Thoracic aorta (tissue), 2 donors: ENCODE results near the gene ATL2. TPM values are rescaled to one million over a fixed set of nuclear protein-coding genes. Genes with fewer than 3 reads are reported as not detected.

ENCODE experiments used
- ATAC-seq: fragments of 150-250 bp; one replicate; pipeline ENCODE4 v1.8.0; 2017; ENCODE audit warnings: low read depth; ENCODE audit not compliant: insufficient number of reproducible peaks, low FRiP score
- DNase-seq: peaks from one replicate; pipeline ENCODE4 v3.0.0-alpha.2; 2020; ENCODE audit warnings: low spot score
- H3K27ac ChIP-seq, 2 donors: fragments of 200-600 bp; sonication (generic); 1 replicate in 1 of 2; 2 replicates in 1 of 2; pipeline ENCODE4 v1.5.1; 2016; ENCODE audit warnings: mild to moderate bottlenecking in 2 of 2, moderate library complexity in 2 of 2
- H3K27me3 ChIP-seq: fragments of 200-600 bp; sonication (generic); replicated peaks from 2 replicates; pipeline ENCODE4 v1.6.0; 2016; ENCODE audit warnings: mild to moderate bottlenecking; ENCODE audit not compliant: insufficient read depth
- H3K36me3 ChIP-seq: fragments of 200-600 bp; sonication (generic); one replicate; pipeline ENCODE4 v1.5.1; 2016
- H3K4me1 ChIP-seq, 2 donors: fragments of 200-600 bp; sonication (generic); 1 replicate in 1 of 2; 2 replicates in 1 of 2; pipeline versions ENCODE4 v1.5.1 to v1.6.0; 2016; ENCODE audit warnings: low read depth in 2 of 2, mild to moderate bottlenecking in 1 of 2; ENCODE audit not compliant: control insufficient read depth in 1 of 2
- H3K4me3 ChIP-seq: fragments of 200-600 bp; sonication (generic); 2 replicates; pipeline ENCODE4 v1.5.1; 2016; ENCODE audit warnings: mild to moderate bottlenecking
- H3K9me3 ChIP-seq: fragments of 200-600 bp; sonication (generic); 2 replicates; pipeline ENCODE4 v1.5.1; 2016
- total RNA-seq, 2 donors: library from RNA; depleted of rRNA; stranded (reverse); fragments of >200 nt; gene quantifications; one replicate each; pipeline versions ENCODE4 v1.1.0 to v1.2.3, GENCODE V29; 2016
- TF ChIP-seq, protein P1 (sequence below): fragments of 200-600 bp; sonication (generic); IDR thresholded peaks from one replicate; pipeline ENCODE4 v1.5.1; 2019; ENCODE audit warnings: antibody characterized with exemption

Gene ATL2
- total RNA-seq, 2 donors from 2014 or later, result 22.7 to 71.0 TPM

DNA sequence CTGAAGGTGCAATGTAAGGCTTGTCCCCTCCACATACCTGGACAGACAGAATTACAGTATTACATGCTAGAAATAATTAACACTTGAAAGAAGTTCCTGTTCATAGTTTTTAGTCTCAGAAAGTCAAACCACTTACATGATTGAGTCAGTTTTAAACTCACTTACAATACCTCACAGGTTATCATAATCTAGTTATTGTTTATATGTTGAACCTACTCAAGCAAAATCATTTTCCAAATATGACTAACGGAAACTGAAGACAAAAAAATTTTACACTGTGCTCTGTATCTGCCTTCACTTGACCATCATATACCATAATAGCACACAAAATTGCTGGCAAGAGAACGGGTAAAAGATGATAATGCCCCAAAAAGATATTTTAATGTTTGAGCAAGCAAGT lies 78.5 kb downstream of the ATL2 start:
- no peak overlapping the region for H3K4me3 ChIP-seq
- TF ChIP-seq, protein P1, sequence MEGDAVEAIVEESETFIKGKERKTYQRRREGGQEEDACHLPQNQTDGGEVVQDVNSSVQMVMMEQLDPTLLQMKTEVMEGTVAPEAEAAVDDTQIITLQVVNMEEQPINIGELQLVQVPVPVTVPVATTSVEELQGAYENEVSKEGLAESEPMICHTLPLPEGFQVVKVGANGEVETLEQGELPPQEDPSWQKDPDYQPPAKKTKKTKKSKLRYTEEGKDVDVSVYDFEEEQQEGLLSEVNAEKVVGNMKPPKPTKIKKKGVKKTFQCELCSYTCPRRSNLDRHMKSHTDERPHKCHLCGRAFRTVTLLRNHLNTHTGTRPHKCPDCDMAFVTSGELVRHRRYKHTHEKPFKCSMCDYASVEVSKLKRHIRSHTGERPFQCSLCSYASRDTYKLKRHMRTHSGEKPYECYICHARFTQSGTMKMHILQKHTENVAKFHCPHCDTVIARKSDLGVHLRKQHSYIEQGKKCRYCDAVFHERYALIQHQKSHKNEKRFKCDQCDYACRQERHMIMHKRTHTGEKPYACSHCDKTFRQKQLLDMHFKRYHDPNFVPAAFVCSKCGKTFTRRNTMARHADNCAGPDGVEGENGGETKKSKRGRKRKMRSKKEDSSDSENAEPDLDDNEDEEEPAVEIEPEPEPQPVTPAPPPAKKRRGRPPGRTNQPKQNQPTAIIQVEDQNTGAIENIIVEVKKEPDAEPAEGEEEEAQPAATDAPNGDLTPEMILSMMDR, result no peak
- H3K9me3 ChIP-seq, result no peaks in the 10 kb centered on the region
- peaks cover 0 to 4% of the 10 kb centered on the region in 2 donors for H3K4me1 ChIP-seq
- DNase-seq (no peak), ATAC-seq (no peak)
- H3K36me3 ChIP-seq, result peaks cover 16% of the 10 kb centered on the region
- H3K27me3 ChIP-seq, result no peaks in the 10 kb centered on the region
- H3K27ac ChIP-seq, result no peak overlapping the region

DNA sequence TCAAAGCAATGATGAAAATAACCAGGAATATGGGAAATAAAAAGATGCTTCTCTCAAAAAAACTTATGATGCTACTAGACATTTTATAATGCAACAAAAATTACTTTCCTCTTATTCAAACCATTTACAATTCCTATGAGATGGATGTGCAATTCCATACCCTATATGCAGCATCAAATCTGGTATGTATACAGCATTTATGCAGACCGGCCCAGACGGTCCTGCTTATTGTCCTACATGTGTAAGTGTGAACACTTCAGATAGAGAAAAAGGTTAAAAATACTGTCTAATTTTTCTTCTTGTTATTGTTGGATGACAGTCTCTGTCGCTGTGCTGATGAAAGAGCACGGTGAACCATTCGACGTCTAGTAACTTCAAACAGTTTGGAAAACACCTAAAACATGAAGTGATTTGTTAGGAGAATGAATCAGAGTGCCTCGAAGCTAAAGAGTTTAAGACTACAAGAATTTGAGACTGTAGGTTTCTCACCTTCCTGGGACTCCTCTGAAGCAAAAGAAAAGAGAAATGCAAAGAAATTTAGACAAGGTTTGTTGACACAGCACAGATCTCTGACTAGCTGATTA lies 80.8 kb downstream of the ATL2 start:
- no peak overlapping the region for H3K4me3 ChIP-seq
- TF ChIP-seq, protein P1, result no peak
- no peak overlapping the region for H3K27ac ChIP-seq
- H3K36me3 ChIP-seq, result peaks cover 16% of the 10 kb centered on the region
- H3K27me3 ChIP-seq, result no peaks in the 10 kb centered on the region
- DNase-seq (no peak), ATAC-seq (no peak)
- H3K9me3 ChIP-seq, result no peaks in the 10 kb centered on the region
- no peaks in the 10 kb centered on the region for H3K4me1 ChIP-seq

DNA sequence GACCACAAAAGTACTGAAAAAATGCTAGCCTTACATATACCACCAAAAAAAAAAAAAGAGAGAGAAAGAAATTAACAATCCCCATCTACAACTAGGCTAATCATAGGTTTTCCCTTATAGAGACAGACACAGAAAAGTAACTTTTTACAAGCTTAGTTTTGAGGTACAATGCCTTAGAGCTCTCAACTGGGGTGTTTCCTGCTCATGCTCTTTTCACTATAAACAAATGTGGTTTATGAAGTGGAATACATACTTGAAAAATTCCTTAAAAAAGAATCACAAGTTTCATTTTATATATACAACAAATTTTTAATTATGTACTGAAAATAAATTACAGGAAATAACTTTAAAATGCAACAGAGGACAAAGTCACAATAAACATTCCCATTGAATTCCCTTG lies 82.5 kb downstream of the ATL2 start:
- DNase-seq (no peak), ATAC-seq (no peak)
- Histone ChIP-seq H3K27me3 (no peaks in the 10 kb centered on the region), H3K36me3 (peaks cover 16% of the 10 kb centered on the region), H3K4me1 (no peaks in the 10 kb centered on the region), H3K27ac (no peak overlapping the region), H3K9me3 (no peaks in the 10 kb centered on the region), H3K4me3 (no peak overlapping the region)
- TF ChIP-seq, protein P1, result no peak

DNA sequence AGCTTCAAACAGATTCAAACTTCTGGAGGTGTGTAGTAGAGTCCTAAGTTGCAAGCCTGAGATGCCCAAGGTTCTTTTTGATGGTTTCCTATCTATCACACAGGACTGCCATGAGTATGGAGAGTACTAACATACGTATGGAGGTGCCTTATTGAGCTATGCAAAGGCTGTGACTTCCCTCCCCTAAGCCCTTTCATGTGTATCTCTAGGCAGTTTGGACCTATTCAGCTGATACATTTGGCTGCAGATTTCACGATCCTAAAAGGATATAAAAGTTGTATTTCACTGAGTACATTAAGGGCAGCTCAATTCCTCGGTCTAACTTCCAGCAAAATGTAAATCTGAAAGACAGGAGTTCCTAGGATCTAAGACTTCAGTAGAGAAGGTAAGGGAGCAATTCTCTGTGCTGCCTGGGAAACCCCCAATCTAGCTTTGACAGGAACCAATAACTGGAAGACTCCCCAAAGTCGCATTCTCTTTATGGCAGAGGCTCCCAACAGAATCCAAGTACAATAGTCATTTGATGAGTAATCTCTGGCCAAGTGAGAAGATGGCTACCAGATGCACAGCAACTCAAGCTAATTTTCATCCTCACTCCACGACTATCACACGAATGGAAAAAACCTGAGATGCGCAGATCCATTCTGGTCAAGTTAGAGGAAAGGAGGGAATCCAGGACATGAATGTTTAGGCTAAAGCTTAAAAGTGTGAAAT lies 83.8 kb downstream of the ATL2 start:
- Histone ChIP-seq H3K9me3 (no peaks in the 10 kb centered on the region), H3K36me3 (peaks cover 14% of the 10 kb centered on the region), H3K4me1 (no peaks in the 10 kb centered on the region), H3K4me3 (no peak overlapping the region), H3K27ac (no peak overlapping the region), H3K27me3 (no peaks in the 10 kb centered on the region)
- TF ChIP-seq, protein P1, result no peak
- ATAC-seq (no peak), DNase-seq (no peak)

DNA sequence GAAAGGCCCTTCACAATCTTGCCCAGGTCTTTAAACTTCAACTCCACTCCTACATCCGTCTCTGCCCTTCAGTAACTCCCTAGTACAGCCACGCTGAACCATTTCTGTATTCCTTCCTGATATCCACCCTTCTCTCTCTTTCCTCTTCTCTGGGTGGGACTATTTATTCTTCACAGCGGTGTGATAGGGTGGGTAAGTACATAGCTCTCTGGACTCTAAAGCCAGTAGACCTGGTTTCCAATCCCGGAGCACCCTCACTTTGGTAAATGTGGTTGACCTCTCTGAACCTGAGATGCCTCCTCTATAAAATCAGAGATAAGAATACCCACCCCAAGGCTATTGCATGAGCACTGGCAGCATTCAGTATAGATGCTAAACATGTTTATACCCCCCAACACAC lies 86.7 kb downstream of the ATL2 start:
- H3K27ac ChIP-seq, result no peak overlapping the region
- DNase-seq, result no peak
- ATAC-seq, result no peak
- TF ChIP-seq, protein P1, result no peak
- no peak overlapping the region for H3K4me3 ChIP-seq
- no peaks in the 10 kb centered on the region for H3K4me1 ChIP-seq
- H3K9me3 ChIP-seq, result no peaks in the 10 kb centered on the region
- H3K27me3 ChIP-seq, result no peaks in the 10 kb centered on the region
- no peaks in the 10 kb centered on the region for H3K36me3 ChIP-seq
